ENCODE results near the gene FAM117B. TPM values are rescaled to one million over a fixed set of nuclear protein-coding genes. Genes with fewer than 3 reads are reported as not detected.

The FAM117B gene
- polyA plus RNA-seq, 2 of the 4 experiments (the other 2 are of a cell fraction): 3.6 TPM

GRCh38 chr2:202687276-202687675 lies 52.5 kb downstream of the FAM117B start:
- FAIRE-seq: no peak
- 64% methylated on average over 3 of the region's 3 CpGs for WGBS (ENCODE audit: missing lambda C conversion rate)
- no peak overlapping the region for H3K27ac ChIP-seq

DNA sequence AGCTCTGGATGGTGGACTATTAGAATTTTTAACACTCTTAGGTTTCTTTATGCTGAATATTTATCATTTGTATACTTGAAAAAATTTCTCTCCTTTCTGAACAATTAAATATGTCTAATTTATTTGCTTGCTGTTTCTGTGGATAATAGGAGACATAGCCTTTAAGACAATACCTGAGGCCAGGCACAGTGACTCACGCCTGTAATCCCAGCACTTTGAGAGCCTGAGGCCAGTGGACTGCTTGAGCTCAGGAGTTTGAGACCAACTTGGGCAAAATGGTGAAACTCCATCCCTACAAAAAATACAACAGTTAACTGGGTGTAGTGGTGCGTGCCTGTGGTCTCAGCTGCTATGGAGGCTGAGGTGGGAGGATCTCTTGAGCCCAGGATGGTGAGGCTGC lies 54.7 kb downstream of the FAM117B start:
- Histone ChIP-seq H3K4me3 (no peak overlapping the region), H3K27ac (no peak overlapping the region), H3K4me2 (no peak overlapping the region), H3K4me1 (peaks cover 8% of the 10 kb centered on the region; the same call in 2 of the 3 replicates), H3K9me3 (no peaks in the 10 kb centered on the region)
- WGBS (ENCODE audit: missing lambda C conversion rate): 72% methylated on average over 2 of the region's 2 CpGs
- DNase-seq (ENCODE audit: low read depth in 1 of 2, low spot score in 1 of 2): no peak
- FAIRE-seq: no peak
- ATAC-seq: no peak
- ChIA-PET CTCF (interaction anchor here (1.1 kb wide), 1 partner anchor 100 kb away, joined by 3 read pairs; no protein-coding TSS in a partner anchor), POLR2A (no interaction called here)
- TF ChIP-seq KDM1A (IDR thresholded peaks at IDR 0.05; ENCODE audit: low read depth) (no peak), BHLHE40 (IDR thresholded peaks at IDR 0.05; ENCODE audit: low read depth, low read length) (no peak), PBX3 (IDR thresholded peaks at IDR 0.05) (no peak), ZSCAN20 (CRISPR knock-in tag; IDR thresholded peaks at IDR 0.05) (no peak), MAFK (IDR thresholded peaks at IDR 0.05; ENCODE audit: partially characterized antibody) (no peak), CHD2 (IDR thresholded peaks at IDR 0.05; ENCODE audit: low read length, partially characterized antibody) (no peak), FOSL2 (IDR thresholded peaks at IDR 0.05) (no peak), FOSL2 (CRISPR knock-in tag; IDR thresholded peaks at IDR 0.05) (no peak), ZNF302 (CRISPR knock-in tag; IDR thresholded peaks at IDR 0.05) (no peak)
- TF ChIP-seq, protein P1, sequence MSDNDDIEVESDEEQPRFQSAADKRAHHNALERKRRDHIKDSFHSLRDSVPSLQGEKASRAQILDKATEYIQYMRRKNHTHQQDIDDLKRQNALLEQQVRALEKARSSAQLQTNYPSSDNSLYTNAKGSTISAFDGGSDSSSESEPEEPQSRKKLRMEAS (IDR thresholded peaks at IDR 0.05): no peak

More at GRCh38 chr2:202687276-202687675, 52.5 kb downstream of the FAM117B start:
- TF ChIP-seq RARB (CRISPR knock-in tag; IDR thresholded peaks at IDR 0.05): no peak
- Histone ChIP-seq H3K4me2 (no peak overlapping the region), H3K9me3 (no peaks in the 10 kb centered on the region), H3K4me3 (no peak overlapping the region), H3K4me1 (peaks cover 8% of the 10 kb centered on the region; the same call in 2 of the 3 replicates)
- no peak for ATAC-seq
- ChIA-PET CTCF (no interaction called here), POLR2A (no interaction called here)
- no peak for DNase-seq (ENCODE audit: low read depth in 1 of 2, low spot score in 1 of 2)

DNA sequence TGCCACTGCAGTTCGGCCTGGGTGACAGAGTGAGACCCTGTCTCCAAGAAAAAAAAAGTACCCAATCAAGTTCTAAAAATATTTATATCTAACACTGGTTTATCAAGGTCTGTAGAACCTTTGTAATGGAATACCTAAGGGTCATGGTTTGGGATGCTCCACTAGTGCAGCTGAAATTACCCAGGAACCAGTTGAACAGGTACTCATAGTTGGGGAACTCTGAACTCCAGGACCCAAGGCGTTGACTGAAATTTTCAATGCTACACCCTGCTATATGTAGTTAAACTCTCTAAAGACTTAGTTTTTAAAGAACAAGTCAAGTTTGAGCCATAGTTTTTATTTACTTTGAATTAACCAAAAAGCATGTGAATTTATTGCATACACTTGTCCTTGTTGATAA lies 55.1 kb downstream of the FAM117B start:
- H3K27ac ChIP-seq: no peak overlapping the region
- ATAC-seq: no peak
- no peak overlapping the region for H3K4me2 ChIP-seq
- H3K4me3 ChIP-seq: no peak overlapping the region
- DNase-seq (ENCODE audit: low read depth in 1 of 2, low spot score in 1 of 2): no peak
- no peaks in the 10 kb centered on the region for H3K9me3 ChIP-seq
- CTCF ChIA-PET: no interaction called here
- POLR2A ChIA-PET: no interaction called here
- WGBS (ENCODE audit: missing lambda C conversion rate): 91% methylated on average over 2 of the region's 2 CpGs
- FAIRE-seq: no peak
- H3K4me1 ChIP-seq: peaks cover 8% of the 10 kb centered on the region; the same call in 2 of the 3 replicates
- no peak for TF ChIP-seq HOXB13 (CRISPR knock-in tag; IDR thresholded peaks at IDR 0.05; ENCODE audit: low read depth)
- TF ChIP-seq RCOR1 (IDR thresholded peaks at IDR 0.05; ENCODE audit: low read depth, low read length): no peak
- TF ChIP-seq CHD4 (IDR thresholded peaks at IDR 0.05; ENCODE audit: borderline replicate concordance): no peak

DNA sequence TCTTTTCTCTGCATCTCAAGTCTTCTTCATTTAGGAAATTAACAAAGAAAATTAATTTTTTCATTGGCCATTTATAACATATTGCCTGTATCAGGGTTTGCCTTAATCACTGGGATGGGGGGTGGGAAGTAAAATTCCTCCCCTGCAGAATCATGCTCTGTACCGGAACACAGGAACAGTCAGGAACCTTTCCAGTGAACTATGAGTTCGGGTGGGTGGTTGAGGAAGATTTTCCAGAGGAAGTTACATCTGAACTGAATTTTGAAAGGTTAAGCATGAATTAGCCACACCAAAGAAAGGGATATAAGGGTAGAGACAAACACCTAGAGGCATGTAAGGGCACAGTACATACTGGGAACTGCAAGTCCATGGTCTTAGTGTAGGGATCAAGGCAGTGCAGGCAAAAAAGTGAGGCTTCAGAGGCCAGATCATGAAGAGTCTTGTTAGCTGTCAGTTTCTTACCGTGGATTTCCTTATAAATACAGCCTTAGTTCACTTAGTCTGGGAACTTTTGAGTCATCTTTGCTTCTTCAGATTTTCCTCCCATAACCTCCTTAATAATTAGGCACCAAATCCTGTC lies 55.6 kb downstream of the FAM117B start:
- CTCF ChIA-PET: no interaction called here
- TF ChIP-seq HDAC2 (IDR thresholded peaks at IDR 0.05) (no peak), ZSCAN20 (CRISPR knock-in tag; IDR thresholded peaks at IDR 0.05) (no peak), NFE2L2 (conservative IDR thresholded peaks at IDR 0.05; ENCODE audit: low read length) (no peak), MAZ (IDR thresholded peaks at IDR 0.05; ENCODE audit: borderline replicate concordance, low read depth, low read length) (no peak), CBX2 (IDR thresholded peaks at IDR 0.05; ENCODE audit: borderline replicate concordance, low read depth) (no peak), NR3C1 (IDR thresholded peaks at IDR 0.05) (no peak), HOXB5 (CRISPR knock-in tag; IDR thresholded peaks at IDR 0.05) (no peak), POLR2AphosphoS2 (conservative IDR thresholded peaks at IDR 0.05; ENCODE audit: low read length) (no peak)
- TF ChIP-seq, protein P2, sequence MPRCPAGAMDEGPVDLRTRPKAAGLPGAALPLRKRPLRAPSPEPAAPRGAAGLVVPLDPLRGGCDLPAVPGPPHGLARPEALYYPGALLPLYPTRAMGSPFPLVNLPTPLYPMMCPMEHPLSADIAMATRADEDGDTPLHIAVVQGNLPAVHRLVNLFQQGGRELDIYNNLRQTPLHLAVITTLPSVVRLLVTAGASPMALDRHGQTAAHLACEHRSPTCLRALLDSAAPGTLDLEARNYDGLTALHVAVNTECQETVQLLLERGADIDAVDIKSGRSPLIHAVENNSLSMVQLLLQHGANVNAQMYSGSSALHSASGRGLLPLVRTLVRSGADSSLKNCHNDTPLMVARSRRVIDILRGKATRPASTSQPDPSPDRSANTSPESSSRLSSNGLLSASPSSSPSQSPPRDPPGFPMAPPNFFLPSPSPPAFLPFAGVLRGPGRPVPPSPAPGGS (IDR thresholded peaks at IDR 0.05): no peak
- TF ChIP-seq, protein P3, sequence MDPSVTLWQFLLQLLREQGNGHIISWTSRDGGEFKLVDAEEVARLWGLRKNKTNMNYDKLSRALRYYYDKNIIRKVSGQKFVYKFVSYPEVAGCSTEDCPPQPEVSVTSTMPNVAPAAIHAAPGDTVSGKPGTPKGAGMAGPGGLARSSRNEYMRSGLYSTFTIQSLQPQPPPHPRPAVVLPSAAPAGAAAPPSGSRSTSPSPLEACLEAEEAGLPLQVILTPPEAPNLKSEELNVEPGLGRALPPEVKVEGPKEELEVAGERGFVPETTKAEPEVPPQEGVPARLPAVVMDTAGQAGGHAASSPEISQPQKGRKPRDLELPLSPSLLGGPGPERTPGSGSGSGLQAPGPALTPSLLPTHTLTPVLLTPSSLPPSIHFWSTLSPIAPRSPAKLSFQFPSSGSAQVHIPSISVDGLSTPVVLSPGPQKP (IDR thresholded peaks at IDR 0.05; ENCODE audit: low read depth, low read length): no peak
- TF ChIP-seq, protein P4, sequence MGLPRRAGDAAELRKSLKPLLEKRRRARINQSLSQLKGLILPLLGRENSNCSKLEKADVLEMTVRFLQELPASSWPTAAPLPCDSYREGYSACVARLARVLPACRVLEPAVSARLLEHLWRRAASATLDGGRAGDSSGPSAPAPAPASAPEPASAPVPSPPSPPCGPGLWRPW (IDR thresholded peaks at IDR 0.05): no peak
- H3K4me2 ChIP-seq: no peak overlapping the region
- POLR2A ChIA-PET: no interaction called here
- FAIRE-seq: no peak
- no peak overlapping the region for H3K4me3 ChIP-seq
- H3K4me1 ChIP-seq: peaks cover 8% of the 10 kb centered on the region; the same call in 2 of the 3 replicates
- ATAC-seq: peak; percentile 39 to 59; a peak in 2 of 6 replicates
- no peaks in the 10 kb centered on the region for H3K9me3 ChIP-seq
- 86% methylated on average over 3 of the region's 3 CpGs for WGBS (ENCODE audit: missing lambda C conversion rate)
- H3K27ac ChIP-seq: no peak overlapping the region
- DNase-seq (ENCODE audit: low read depth in 1 of 2, low spot score in 1 of 2): no peak
